GM10266 (cell line): ENCODE results near the gene SAMD14.

Experiments
- DNase-seq: peaks from one replicate; pipeline ENCODE4 v3.0.0; 2012; ENCODE audit errors: extremely low spot score
- CTCF ChIP-seq: IDR thresholded peaks from 2 replicates; pipeline ENCODE4 v1.5.1; 2012; ENCODE audit warnings: mild to moderate bottlenecking, low read depth; ENCODE audit not compliant: control insufficient read depth, insufficient read depth; ENCODE audit errors: missing control alignments

Gene SAMD14

GRCh38 chr17:50134206-50135110, 4.5 kb upstream of the SAMD14 start:
- no peak for DNase-seq
- TF ChIP-seq CTCF = no peak

GRCh38 chr17:50133769-50134099, 3.8 kb upstream of the SAMD14 start:
- no peak for DNase-seq
- TF ChIP-seq CTCF = no peak

- TF ChIP-seq CTCF = no peak
- DNase-seq = no peak
Measured at GRCh38 chr17:50133028-50133768, 3.2 kb upstream of the SAMD14 start.

DNA sequence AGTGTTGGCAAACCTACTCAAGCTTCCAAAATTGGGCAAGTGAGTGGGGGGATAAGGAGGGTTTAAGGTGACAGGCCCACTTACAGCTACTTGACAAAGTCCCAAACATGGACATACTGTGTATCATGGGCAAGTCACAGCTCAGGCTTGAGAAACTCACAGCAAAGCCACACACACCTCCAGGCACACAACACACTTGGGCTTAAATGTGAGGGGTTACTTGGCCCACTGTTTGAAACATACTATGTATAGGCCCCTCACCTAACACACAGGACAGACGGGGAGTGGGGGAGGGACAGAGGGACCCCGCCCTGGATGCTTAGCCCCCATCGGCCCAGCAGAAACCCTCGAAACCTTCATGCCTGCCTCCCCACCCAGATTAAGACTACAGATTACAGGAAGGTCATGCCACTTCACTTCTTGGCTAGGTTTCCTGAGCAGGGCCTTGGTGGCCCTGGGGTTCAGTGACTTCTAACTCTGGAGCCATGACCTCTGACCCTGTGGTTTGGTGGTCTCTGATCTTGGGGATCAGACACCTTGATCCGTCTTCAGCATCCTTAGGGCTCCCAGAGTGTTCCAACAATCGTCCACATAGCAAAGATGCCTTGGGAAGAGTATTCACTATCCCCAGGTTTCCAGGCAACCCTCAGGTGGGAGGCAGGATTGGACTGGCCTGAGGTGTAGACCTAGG, 2.3 kb upstream of the SAMD14 start:
- DNase-seq = no peak
- no peak for TF ChIP-seq CTCF

DNA sequence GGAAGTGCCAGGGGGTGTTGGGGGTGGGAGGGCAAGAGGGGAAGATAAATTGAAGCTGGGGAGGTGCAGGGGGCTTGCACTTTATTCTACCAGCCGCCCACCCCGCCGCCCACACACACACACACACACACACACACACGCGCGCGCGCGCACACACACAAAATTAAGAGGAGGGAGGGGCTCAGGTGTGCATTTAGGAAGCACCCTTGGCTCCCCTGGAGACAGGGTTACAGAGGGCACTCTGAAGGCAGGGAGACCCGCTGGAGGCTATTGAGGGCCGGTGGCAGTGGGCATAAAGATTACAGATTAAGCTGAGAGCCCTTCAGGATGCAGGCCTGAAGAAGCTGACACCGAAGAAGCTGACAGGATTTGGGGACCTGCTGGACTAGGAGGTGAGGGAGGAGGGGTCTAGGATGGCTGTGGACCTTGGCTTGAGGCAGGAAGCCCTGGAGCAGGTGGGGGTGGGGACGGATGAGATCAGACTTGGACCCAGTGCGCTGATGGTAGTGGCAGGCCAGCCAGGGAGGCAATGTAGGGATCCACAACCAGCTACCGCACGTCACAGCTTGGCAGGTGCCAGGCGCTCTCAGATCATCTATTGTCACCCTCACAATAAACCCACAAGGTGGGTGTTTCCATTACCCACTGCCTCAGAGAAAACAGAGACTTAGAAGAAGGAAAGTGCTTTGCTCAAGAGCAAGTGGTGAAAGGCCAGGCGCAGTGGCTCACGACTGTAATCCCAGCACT, 772 bp upstream of the SAMD14 start:
- TF ChIP-seq CTCF = no peak
- DNase-seq = no peak

DNA sequence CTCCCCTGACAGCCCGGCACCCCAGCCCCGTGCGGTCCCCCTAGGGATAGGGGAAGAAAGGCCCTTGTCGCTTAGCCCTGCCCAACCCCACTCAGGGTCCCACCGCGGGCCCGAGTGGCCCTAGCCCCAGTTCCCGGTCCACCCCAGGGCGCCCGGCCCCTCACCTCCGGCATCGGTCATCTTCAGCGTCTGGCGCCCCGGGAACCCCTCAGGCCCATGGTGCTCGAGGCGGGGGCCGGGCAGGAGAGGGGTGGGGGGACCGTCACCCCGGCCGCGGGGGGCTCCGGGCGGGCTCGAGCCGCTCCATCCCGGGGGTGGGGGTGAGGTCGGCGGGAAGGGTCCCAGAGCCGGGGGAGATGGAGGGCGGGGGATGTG, 620 bp downstream of the SAMD14 start:
- no peak for DNase-seq
- TF ChIP-seq CTCF = no peak
